Fibroblast of the conjunctiva (primary cell): ENCODE measurements around the gene SNAPC5.
A peak's percentile ranks its signal among the peaks of the same experiment; 100 is the strongest.
"Not testable (repeated sequence)": the region's sequence is repeated elsewhere in the genome, so short reads cannot be mapped to it uniquely, and the experiment has no call there.

Experiments used
- DNase-seq: peaks from one replicate; pipeline ENCODE4 v3.0.0-alpha.2; 2010; ENCODE audit warnings: low read depth

Gene SNAPC5

GRCh38 chr15:66491846-66492245, 5.7 kb downstream of the SNAPC5 start:
- no peak for DNase-seq

- no peak for DNase-seq
Measured at GRCh38 chr15:66489179-66489791, 8.3 kb downstream of the SNAPC5 start.

GRCh38 chr15:66488525-66488924, 9.0 kb downstream of the SNAPC5 start:
- DNase-seq = no peak

- no peak for DNase-seq
Measured at GRCh38 chr15:66486887-66487286, 10.7 kb downstream of the SNAPC5 start.

GRCh38 chr15:66484539-66485112, 12.9 kb downstream of the SNAPC5 start:
- no peak for DNase-seq

- no peak for DNase-seq
Measured at GRCh38 chr15:66483131-66483566, 14.4 kb downstream of the SNAPC5 start.

- no peak for DNase-seq
Measured at GRCh38 chr15:66482539-66482938, 15.0 kb downstream of the SNAPC5 start.

GRCh38 chr15:66481107-66481856, 16.3 kb downstream of the SNAPC5 start:
- DNase-seq = no peak

GRCh38 chr15:66480267-66480666, 17.3 kb downstream of the SNAPC5 start:
- no peak for DNase-seq

- DNase-seq = no peak
Measured at GRCh38 chr15:66477011-66477410, 20.6 kb downstream of the SNAPC5 start.

GRCh38 chr15:66476535-66476934, 21.0 kb downstream of the SNAPC5 start:
- DNase-seq = no peak

GRCh38 chr15:66474963-66475362, 22.6 kb downstream of the SNAPC5 start:
- no peak for DNase-seq

- DNase-seq = no peak
Measured at GRCh38 chr15:66474135-66474534, 23.4 kb downstream of the SNAPC5 start.

- DNase-seq = peak; percentile 22
Measured at GRCh38 chr15:66472176-66472999, 25.2 kb downstream of the SNAPC5 start.

- not testable (repeated sequence) for DNase-seq
Measured at GRCh38 chr15:66470825-66471224, 26.7 kb downstream of the SNAPC5 start.

GRCh38 chr15:66467162-66468040, 30.2 kb downstream of the SNAPC5 start:
- DNase-seq = not testable (repeated sequence)

GRCh38 chr15:66465294-66465693, 32.3 kb downstream of the SNAPC5 start:
- not testable (repeated sequence) for DNase-seq

GRCh38 chr15:66462627-66463026, 34.9 kb downstream of the SNAPC5 start:
- no peak for DNase-seq

GRCh38 chr15:66461917-66462316, 35.6 kb downstream of the SNAPC5 start:
- no peak for DNase-seq

GRCh38 chr15:66461294-66461693, 36.3 kb downstream of the SNAPC5 start:
- DNase-seq = not testable (repeated sequence)
